ENCODE data around the gene TOMT. TPM values are rescaled to one million over a fixed set of nuclear protein-coding genes. Genes with fewer than 3 reads are reported as not detected.

TOMT gene
- total RNA-seq, 1 donor from 2014 or later: not detected

DNA sequence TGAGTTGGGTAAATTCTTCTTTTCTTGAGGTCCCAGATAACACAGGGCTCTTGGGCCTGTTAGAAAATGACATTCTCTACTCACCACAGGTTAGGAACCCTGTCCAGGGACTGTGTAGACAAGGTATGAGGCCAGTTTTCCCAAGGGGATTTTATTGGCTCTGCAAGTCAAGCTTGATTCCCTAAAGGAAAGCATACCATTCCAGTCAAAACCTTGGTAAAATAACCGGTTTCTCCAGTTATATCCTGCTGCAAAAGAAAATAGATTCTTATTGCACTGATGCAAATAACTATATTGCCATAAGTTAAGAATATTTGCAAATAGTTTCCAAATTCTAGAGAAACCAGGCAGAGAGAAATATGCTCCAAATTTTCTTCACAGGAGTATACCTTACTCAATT lies 20.2 kb downstream of the TOMT start:
- no peak for FAIRE-seq
- peaks cover 23% of the 10 kb centered on the region for H3K9me3 Mint-ChIP-seq (ENCODE audit: unreplicated experiment)
- no peaks in the 10 kb centered on the region for H4K20me1 ChIP-seq (ENCODE audit: insufficient read depth, low read length)
- H3K9ac ChIP-seq (ENCODE audit: low read length): no peak overlapping the region
- H3K36me3 Mint-ChIP-seq (ENCODE audit: low read depth, unreplicated experiment): peaks cover 4% of the 10 kb centered on the region
- H3K9me3 ChIP-seq (ENCODE audit: insufficient read depth, low read depth, low read length): peaks cover 9% of the 10 kb centered on the region
- no peaks in the 10 kb centered on the region for H3K4me1 Mint-ChIP-seq (ENCODE audit: low read depth, unreplicated experiment)
- no peak for DNase-seq (ENCODE audit: low read depth)
- H3K4me1 ChIP-seq (ENCODE audit: insufficient read depth, low read length): no peaks in the 10 kb centered on the region
- TF ChIP-seq CTCF (IDR thresholded peaks at IDR 0.05; ENCODE audit: insufficient read depth, low read depth, low read length) (no peak), EZH2 (IDR thresholded peaks at IDR 0.05; ENCODE audit: insufficient read depth, low read length) (no peak)
- no peak overlapping the region for H3K4me2 ChIP-seq (ENCODE audit: low read length)
- H3K27me3 Mint-ChIP-seq (ENCODE audit: low read depth, unreplicated experiment): peaks cover 26% of the 10 kb centered on the region
- H2AFZ ChIP-seq (ENCODE audit: low read depth, low read length): no peak overlapping the region
- H3K4me3 Mint-ChIP-seq (ENCODE audit: unreplicated experiment): no peak overlapping the region
- no peak overlapping the region for H3K27ac Mint-ChIP-seq (ENCODE audit: unreplicated experiment)
- no peaks in the 10 kb centered on the region for H3K36me3 ChIP-seq (ENCODE audit: insufficient read depth, low read length)
- no peak overlapping the region for H3K4me3 ChIP-seq (ENCODE audit: insufficient read depth, low read depth, low read length)
- H3K27me3 ChIP-seq (ENCODE audit: insufficient read depth, low read length): peaks cover 4% of the 10 kb centered on the region
- no peak overlapping the region for H3K27ac ChIP-seq (ENCODE audit: low read depth, low read length)
- no peaks in the 10 kb centered on the region for H3K79me2 ChIP-seq (ENCODE audit: insufficient read depth, low read length)

DNA sequence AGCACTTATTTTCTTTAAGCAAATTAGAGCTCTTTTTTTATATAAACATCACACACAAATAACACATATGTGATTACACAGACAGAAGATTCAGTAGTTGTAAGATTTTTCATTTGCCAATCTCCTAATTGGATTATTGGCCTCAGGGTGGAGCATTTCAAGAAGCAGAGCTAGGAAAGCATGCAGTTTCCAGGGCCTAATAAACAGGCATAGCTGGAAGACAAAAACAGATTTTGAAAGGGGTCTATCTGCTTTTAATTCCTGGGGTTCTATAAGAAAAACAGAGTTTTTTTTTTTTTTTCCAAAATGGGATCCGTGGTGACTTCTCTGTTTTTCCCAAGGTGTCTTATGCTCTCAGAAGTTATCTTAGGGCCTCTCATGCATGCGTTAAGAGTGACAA lies 22.2 kb downstream of the TOMT start:
- H3K9me3 ChIP-seq (ENCODE audit: insufficient read depth, low read depth, low read length): peaks cover 9% of the 10 kb centered on the region
- H3K27me3 Mint-ChIP-seq (ENCODE audit: low read depth, unreplicated experiment): peaks cover 33% of the 10 kb centered on the region

More for the DNA sequence above, 22.2 kb downstream of the TOMT start:
- Histone ChIP-seq H3K27me3 (ENCODE audit: insufficient read depth, low read length) (peaks cover 10% of the 10 kb centered on the region), H2AFZ (ENCODE audit: low read depth, low read length) (no peak overlapping the region), H3K9ac (ENCODE audit: low read length) (no peak overlapping the region), H3K4me2 (ENCODE audit: low read length) (no peak overlapping the region), H3K4me3 (ENCODE audit: insufficient read depth, low read depth, low read length) (no peak overlapping the region), H3K27ac (ENCODE audit: low read depth, low read length) (no peak overlapping the region), H3K4me1 (ENCODE audit: insufficient read depth, low read length) (no peaks in the 10 kb centered on the region), H3K79me2 (ENCODE audit: insufficient read depth, low read length) (no peaks in the 10 kb centered on the region), H3K36me3 (ENCODE audit: insufficient read depth, low read length) (no peaks in the 10 kb centered on the region), H4K20me1 (ENCODE audit: insufficient read depth, low read length) (no peaks in the 10 kb centered on the region)
- no peaks in the 10 kb centered on the region for H3K4me1 Mint-ChIP-seq (ENCODE audit: low read depth, unreplicated experiment)
- H3K36me3 Mint-ChIP-seq (ENCODE audit: low read depth, unreplicated experiment): peaks cover 4% of the 10 kb centered on the region
- H3K27ac Mint-ChIP-seq (ENCODE audit: unreplicated experiment): no peak overlapping the region
- DNase-seq (ENCODE audit: low read depth) (no peak), FAIRE-seq (no peak)
- H3K9me3 Mint-ChIP-seq (ENCODE audit: unreplicated experiment): peaks cover 24% of the 10 kb centered on the region
- no peak overlapping the region for H3K4me3 Mint-ChIP-seq (ENCODE audit: unreplicated experiment)
- TF ChIP-seq EZH2 (IDR thresholded peaks at IDR 0.05; ENCODE audit: insufficient read depth, low read length): no peak
- TF ChIP-seq CTCF (IDR thresholded peaks at IDR 0.05; ENCODE audit: insufficient read depth, low read depth, low read length): no peak

Measured in astrocyte (in vitro differentiated cells and primary cell).